HG02973 (cell line): ENCODE results near the gene FHIP1A.

Experiments
- ATAC-seq: cut with Tn5 transposase; IDR thresholded peaks from one replicate; pipeline ENCODE4 v1.9.1; 2021; ENCODE audit warnings: moderate library complexity; ENCODE audit not compliant: unreplicated experiment

The FHIP1A gene

GRCh38 chr4:151417766-151418376 is 8.9 kb downstream of the FHIP1A start:
- ATAC-seq: no peak

- ATAC-seq: no peak
Measured at GRCh38 chr4:151418385-151418784, 9.4 kb downstream of the FHIP1A start.

- no peak for ATAC-seq
Measured at GRCh38 chr4:151418856-151419255, 9.9 kb downstream of the FHIP1A start.

GRCh38 chr4:151420250-151420807 is 11.4 kb downstream of the FHIP1A start:
- no peak for ATAC-seq

- no peak for ATAC-seq
Measured at GRCh38 chr4:151422854-151423253, 13.9 kb downstream of the FHIP1A start.

GRCh38 chr4:151426513-151426912 is 17.5 kb downstream of the FHIP1A start:
- no peak for ATAC-seq

GRCh38 chr4:151427266-151427665 is 18.3 kb downstream of the FHIP1A start:
- no peak for ATAC-seq

- no peak for ATAC-seq
Measured at GRCh38 chr4:151428346-151428745, 19.4 kb downstream of the FHIP1A start.

- ATAC-seq: peak; percentile 71
Measured at GRCh38 chr4:151429957-151430570, 21.1 kb downstream of the FHIP1A start.

GRCh38 chr4:151430740-151431457 is 21.9 kb downstream of the FHIP1A start:
- ATAC-seq: no peak

GRCh38 chr4:151431728-151432127 is 22.8 kb downstream of the FHIP1A start:
- ATAC-seq: no peak

- no peak for ATAC-seq
Measured at GRCh38 chr4:151432654-151433053, 23.7 kb downstream of the FHIP1A start.

- ATAC-seq: no peak
Measured at GRCh38 chr4:151434183-151434860, 25.3 kb downstream of the FHIP1A start.

- no peak for ATAC-seq
Measured at GRCh38 chr4:151436093-151436518, 27.1 kb downstream of the FHIP1A start.

- no peak for ATAC-seq
Measured at GRCh38 chr4:151437505-151437904, 28.5 kb downstream of the FHIP1A start.

GRCh38 chr4:151438154-151438553 is 29.2 kb downstream of the FHIP1A start:
- ATAC-seq: no peak

- ATAC-seq: no peak
Measured at GRCh38 chr4:151439320-151439719, 30.3 kb downstream of the FHIP1A start.

- no peak for ATAC-seq
Measured at GRCh38 chr4:151442002-151442401, 33.0 kb downstream of the FHIP1A start.

GRCh38 chr4:151443247-151443646 is 34.3 kb downstream of the FHIP1A start:
- no peak for ATAC-seq

- ATAC-seq: no peak
Measured at GRCh38 chr4:151443752-151444151, 34.8 kb downstream of the FHIP1A start.

- ATAC-seq: no peak
Measured at GRCh38 chr4:151446208-151446607, 37.2 kb downstream of the FHIP1A start.
